DOHH2 (cell line): ENCODE data around the gene RAD1.

ENCODE experiments used
- EZH2phosphoT487 ChIP-seq: fragments of 200-600 bp; sonication (generic); IDR thresholded peaks from 2 replicates; pipeline ENCODE4 v1.6.1; 2017; ENCODE audit warnings: borderline replicate concordance, mild to moderate bottlenecking, antibody characterized with exemption, low read length, moderate library complexity, mixed read lengths
- TF ChIP-seq, protein P1 (sequence below): fragments of 200-600 bp; sonication (generic); IDR thresholded peaks from one replicate; pipeline ENCODE4 v1.5.1; 2014; ENCODE audit warnings: antibody characterized with exemption, mild to moderate bottlenecking, low read depth, low read length; ENCODE audit not compliant: poor library complexity, severe bottlenecking

DNA sequence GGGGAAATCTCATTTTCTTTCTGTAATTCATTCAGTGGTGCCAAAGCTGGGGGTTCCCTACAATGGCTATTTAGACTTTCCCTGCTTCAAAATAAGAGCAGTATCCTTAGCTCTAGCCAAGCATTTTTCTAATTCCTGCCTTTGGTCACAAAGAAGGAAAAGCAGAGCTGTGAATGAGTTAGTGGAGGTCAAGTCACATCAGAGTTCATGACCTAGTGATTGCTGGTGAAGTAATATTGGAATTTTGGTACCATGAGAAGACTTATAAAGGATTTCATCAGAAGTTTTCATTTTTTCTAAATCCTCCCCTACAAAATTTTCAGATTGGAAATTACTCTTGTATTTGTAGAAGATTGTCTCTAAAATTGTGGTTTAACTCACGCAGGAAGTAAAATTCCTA is 42.0 kb upstream of the RAD1 start:
- TF ChIP-seq, protein P1, sequence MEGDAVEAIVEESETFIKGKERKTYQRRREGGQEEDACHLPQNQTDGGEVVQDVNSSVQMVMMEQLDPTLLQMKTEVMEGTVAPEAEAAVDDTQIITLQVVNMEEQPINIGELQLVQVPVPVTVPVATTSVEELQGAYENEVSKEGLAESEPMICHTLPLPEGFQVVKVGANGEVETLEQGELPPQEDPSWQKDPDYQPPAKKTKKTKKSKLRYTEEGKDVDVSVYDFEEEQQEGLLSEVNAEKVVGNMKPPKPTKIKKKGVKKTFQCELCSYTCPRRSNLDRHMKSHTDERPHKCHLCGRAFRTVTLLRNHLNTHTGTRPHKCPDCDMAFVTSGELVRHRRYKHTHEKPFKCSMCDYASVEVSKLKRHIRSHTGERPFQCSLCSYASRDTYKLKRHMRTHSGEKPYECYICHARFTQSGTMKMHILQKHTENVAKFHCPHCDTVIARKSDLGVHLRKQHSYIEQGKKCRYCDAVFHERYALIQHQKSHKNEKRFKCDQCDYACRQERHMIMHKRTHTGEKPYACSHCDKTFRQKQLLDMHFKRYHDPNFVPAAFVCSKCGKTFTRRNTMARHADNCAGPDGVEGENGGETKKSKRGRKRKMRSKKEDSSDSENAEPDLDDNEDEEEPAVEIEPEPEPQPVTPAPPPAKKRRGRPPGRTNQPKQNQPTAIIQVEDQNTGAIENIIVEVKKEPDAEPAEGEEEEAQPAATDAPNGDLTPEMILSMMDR, result no peak
- TF ChIP-seq EZH2phosphoT487, result no peak
